Muscle of arm (tissue), 12 donors: Measurements from ENCODE around the gene MTURN. TPM values are rescaled to one million over a fixed set of nuclear protein-coding genes. Genes with fewer than 3 reads are reported as not detected.

Experiments
- DNase-seq: peaks from one replicate; pipeline ENCODE4 v3.0.0-alpha.2; 2013
- polyA plus RNA-seq, 12 donors: library from polyadenylated mRNA; unstranded; fragments of 120-200 nt; gene quantifications; one replicate each; pipeline ENCODE4 v1.2.1, GENCODE V29; 2013; ENCODE audit not compliant: insufficient read length in 12 of 12

MTURN gene
- polyA plus RNA-seq, 12 donors: 53.0 to 134 (median 91.6) TPM

DNA sequence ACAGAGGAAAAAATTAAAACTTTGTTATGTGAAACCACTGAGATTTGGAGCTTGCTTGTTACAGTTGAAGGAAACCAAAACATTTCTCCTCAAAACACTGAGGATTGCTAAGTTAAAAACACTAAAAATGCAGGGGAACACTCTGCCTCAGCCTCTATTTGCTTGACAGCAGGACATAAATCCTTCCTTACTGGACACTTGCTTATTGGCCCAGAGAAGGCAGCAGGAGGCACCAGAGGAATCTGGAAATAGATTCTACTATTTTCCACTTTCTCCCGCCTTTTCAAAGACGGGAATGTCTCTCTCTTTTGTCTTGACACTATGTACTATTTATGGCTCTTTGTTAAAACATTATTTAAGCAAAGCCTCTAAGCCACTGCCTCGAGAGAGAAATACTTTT, 67.9 kb downstream of the MTURN start:
- no peak for DNase-seq

DNA sequence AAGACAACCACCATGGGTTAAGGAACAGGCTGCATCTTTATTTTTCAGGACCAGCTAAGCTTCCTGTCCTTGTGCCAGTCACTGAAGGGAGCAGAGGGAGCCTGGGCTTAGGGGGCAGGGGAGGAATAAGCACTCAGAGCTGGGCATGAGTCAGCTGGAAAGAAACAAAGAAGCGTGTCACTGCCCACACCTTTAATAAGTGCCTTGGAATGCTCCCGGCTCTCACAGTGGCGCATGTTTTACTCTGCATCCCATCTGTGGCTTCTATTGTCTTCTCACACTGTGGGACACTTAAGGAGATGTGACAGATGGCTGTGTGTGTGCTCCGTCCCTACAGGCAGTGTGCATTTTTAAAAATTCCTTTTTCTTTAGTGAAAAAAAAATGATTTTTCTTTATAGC, 71.7 kb downstream of the MTURN start:
- DNase-seq: no peak

DNA sequence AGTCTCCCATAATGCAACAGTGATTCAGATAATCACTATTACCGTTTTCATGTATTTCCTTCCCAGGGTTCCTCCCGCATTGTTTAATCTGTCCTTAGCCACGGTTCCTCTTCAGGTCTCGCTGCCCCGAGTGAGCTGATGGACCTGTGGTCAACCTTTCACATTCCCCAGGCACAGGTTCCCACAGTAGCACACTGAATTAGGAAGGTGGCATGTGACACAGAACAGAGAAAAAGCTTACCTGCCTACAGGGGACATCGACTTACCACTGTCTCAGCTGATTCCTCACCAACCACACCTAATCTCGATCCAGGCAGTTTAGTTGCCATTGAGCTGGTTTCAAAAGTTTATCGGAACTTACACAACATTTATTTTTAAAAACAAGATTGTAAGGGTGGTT, 72.2 kb downstream of the MTURN start:
- DNase-seq: no peak

DNA sequence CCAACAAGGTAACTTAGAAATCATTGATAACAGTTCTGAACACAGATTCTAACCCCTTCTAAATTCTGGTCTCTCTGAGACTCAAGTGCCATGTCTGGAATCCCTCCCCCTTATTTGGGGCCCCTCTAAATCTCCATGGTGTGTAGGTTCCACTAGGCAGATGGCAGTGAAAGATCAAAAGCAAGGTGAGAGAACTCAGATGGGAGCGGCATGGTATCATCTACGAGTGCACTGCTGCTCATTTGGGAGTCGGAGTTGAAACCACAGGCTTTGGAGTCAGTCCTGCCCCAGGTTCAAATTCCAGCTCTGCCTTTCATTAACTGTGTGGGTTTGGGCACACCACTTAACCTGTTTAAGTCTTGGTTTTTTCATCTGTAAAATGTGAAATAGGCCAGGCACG, 72.6 kb downstream of the MTURN start:
- no peak for DNase-seq

DNA sequence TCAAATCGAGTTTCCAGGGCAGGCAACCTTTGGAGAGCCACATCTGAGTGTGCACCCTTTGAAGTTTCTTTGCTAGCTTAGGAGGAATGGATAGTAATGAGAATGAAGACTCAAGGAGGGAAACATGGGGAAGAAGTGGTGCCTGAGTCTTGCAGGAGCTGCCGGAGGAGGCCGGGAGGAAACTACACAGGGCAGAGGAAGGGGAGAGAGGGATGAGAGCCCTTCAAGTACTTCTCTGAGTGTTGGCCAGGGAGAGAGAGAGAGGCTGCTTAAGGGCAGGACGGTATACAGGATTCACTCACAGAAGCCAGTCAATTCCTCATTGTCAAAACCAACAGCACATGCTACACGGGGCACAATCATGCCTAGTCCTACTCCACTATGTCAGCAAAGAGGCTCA, 75.2 kb downstream of the MTURN start:
- DNase-seq: no peak

Other genes starting within 250 kb of the MTURN start
- 10 to 100 TPM in 11 of 12 donors, not detected in 1; 28.1 to 52.6 (median 39.3) TPM for gene SCRN1, start 145.2 kb upstream of the MTURN start, polyA plus RNA-seq
- gene FKBP14, start 108.3 kb upstream of the MTURN start, polyA plus RNA-seq: 10 to 100 TPM in 11 of 12 donors, not detected in 1; 22.8 to 55.6 (median 31.9) TPM
- 10 to 100 TPM in 11 of 12 donors, not detected in 1; 10.3 to 15.1 (median 12.7) TPM for gene PLEKHA8, start 106.6 kb upstream of the MTURN start, polyA plus RNA-seq
- 10 to 100 TPM in 10 of 12 donors, 1 to 10 TPM in 1, not detected in 1; 9.0 to 14.8 (median 11.4) TPM for gene ZNRF2, start 149.6 kb downstream of the MTURN start, polyA plus RNA-seq